ENCODE data around the gene MAN1A2.

DNA sequence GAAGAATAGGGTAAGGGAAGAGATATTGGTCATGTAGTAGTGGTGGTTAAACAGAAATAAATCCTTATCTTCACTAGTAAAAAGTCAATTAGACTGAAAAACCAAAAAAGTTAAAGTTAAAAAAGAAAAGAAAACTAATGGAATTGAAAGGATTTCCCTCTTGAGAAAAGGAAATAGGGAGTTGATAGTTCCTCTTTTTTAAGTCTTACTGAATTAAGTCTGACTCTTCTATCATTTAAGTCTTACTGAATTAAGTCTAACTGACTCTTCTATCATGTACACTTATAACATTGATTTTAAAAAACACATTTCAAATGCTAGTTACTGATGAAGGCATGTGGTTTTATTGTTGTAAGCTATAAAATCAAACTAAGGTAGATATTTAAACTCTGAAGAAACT lies 189.1 kb downstream of the MAN1A2 start:
- TF ChIP-seq CTCF (IDR thresholded peaks at IDR 0.05; ENCODE audit: insufficient read depth, low read depth, low read length): no peak
- TF ChIP-seq EZH2 (IDR thresholded peaks at IDR 0.05; ENCODE audit: insufficient read depth, low read length): no peak
